SK-N-SH (cell line): ENCODE measurements around the gene ASCC1. TPM values are rescaled to one million over a fixed set of nuclear protein-coding genes. Genes with fewer than 3 reads are reported as not detected.

ENCODE experiments used
- CTCF ChIA-PET: fragments of 300-600, 350-600 bp; formaldehyde crosslinking; extraction: SDS; loops from one replicate; lab custom pipeline; 2021; lab: Yijun Ruan, JAX
- POLR2A ChIA-PET: fragments of 350-600 bp; sonication (Branson Sonifier 250); formaldehyde crosslinking; extraction: SDS; loops from one replicate; lab custom pipeline; 2020; ENCODE audit warnings: antibody characterized with exemption, inconsistent platforms; lab: Yijun Ruan, JAX
- DNase-seq: peaks from one replicate; pipeline ENCODE4 v3.0.0; 2012
- H2AFZ ChIP-seq: fragments of 200-600 bp; sonication (generic); 2 replicates; pipeline ENCODE4 v1.8.1; 2016; ENCODE audit warnings: antibody characterized with exemption, mild to moderate bottlenecking, low read depth
- H3F3A ChIP-seq: fragments of 200-600 bp; sonication (generic); replicated peaks from 2 replicates; pipeline ENCODE3; 2016; ENCODE audit warnings: antibody characterized with exemption, mild to moderate bottlenecking; ENCODE audit not compliant: insufficient read depth
- H3K27ac ChIP-seq, 2 experiments: fragments of 200-500 bp in 1 of 2; fragments of 200-600 bp in 1 of 2; sonication (Bioruptor generic) in 1 of 2; sonication (generic), shearing (Covaris generic) in 1 of 2; 2 replicates each; pipeline versions ENCODE4 v1.5.1 to v1.6.1; 2014 to 2016; ENCODE audit warnings: low read depth in 2 of 2, inconsistent platforms in 1 of 2, low read length in 1 of 2, mild to moderate bottlenecking in 1 of 2, mixed read lengths in 1 of 2
- H3K27me3 ChIP-seq: fragments of 200-600 bp; sonication (generic), shearing (Covaris generic); 2 replicates; pipeline ENCODE4 v1.6.1; 2016; ENCODE audit warnings: mixed run types; ENCODE audit not compliant: insufficient read depth
- H3K36me3 ChIP-seq, 2 experiments: fragments of 200-500 bp in 1 of 2; fragments of 200-600 bp in 1 of 2; sonication (Bioruptor generic) in 1 of 2; sonication (generic) in 1 of 2; replicated peaks in 1 of 2; 2 replicates each; pipeline versions ENCODE3 to v1.5.1; 2014 to 2016; ENCODE audit warnings: low read length in 1 of 2, mild to moderate bottlenecking in 1 of 2; ENCODE audit not compliant: insufficient read depth in 2 of 2, control insufficient read depth in 1 of 2
- H3K4me1 ChIP-seq, 2 experiments: fragments of 200-500 bp in 1 of 2; fragments of 200-600 bp in 1 of 2; sonication (Bioruptor generic) in 1 of 2; sonication (generic), shearing (Covaris generic) in 1 of 2; 2 replicates each; pipeline versions ENCODE4 v1.5.1 to v1.6.1; 2014 to 2016; ENCODE audit warnings: low read depth in 1 of 2, low read length in 1 of 2, mixed run types in 1 of 2; ENCODE audit not compliant: insufficient read depth in 2 of 2, control insufficient read depth in 1 of 2
- H3K4me2 ChIP-seq: fragments of 200-600 bp; sonication (generic), shearing (Covaris generic); 2 replicates; pipeline ENCODE4 v1.6.1; 2017; ENCODE audit warnings: mixed run types
- H3K4me3 ChIP-seq, 2 experiments: fragments of 200-500 bp in 1 of 2; fragments of 200-600 bp in 1 of 2; sonication (Bioruptor generic) in 1 of 2; sonication (generic), shearing (Covaris generic) in 1 of 2; 2 replicates each; pipeline versions ENCODE4 v1.5.1 to v1.8.1; 2014 to 2016; ENCODE audit warnings: low read depth in 2 of 2, inconsistent platforms in 1 of 2, low read length in 1 of 2, mild to moderate bottlenecking in 1 of 2, mixed read lengths in 1 of 2, moderate library complexity in 1 of 2
- H3K79me2 ChIP-seq: fragments of 200-600 bp; sonication (generic); 2 replicates; pipeline ENCODE4 v1.8.1; 2017; ENCODE audit warnings: mild to moderate bottlenecking; ENCODE audit not compliant: insufficient read depth
- H3K9ac ChIP-seq: fragments of 200-600 bp; sonication (generic); 2 replicates; pipeline ENCODE4 v1.6.1; 2017; ENCODE audit warnings: mixed run types
- H3K9me2 ChIP-seq: fragments of 200-600 bp; sonication (generic); 2 replicates; pipeline ENCODE4 v1.6.1; 2017; ENCODE audit warnings: mixed run types
- H3K9me3 ChIP-seq: fragments of 200-600 bp; sonication (generic); 2 replicates; pipeline ENCODE4 v1.6.1; 2017; ENCODE audit warnings: mixed run types, mild to moderate bottlenecking, moderate library complexity
- H4K20me1 ChIP-seq: fragments of 200-600 bp; sonication (generic); 2 replicates; pipeline ENCODE4 v1.6.1; 2017; ENCODE audit warnings: mild to moderate bottlenecking, mixed run types; ENCODE audit not compliant: insufficient read depth
- EP300 ChIP-seq, 2 experiments: IDR thresholded peaks; 2 replicates each; pipeline versions ENCODE4 v1.4.0 to v1.6.1; 2012; ENCODE audit warnings: borderline replicate concordance in 1 of 2, low read depth in 1 of 2, low read length in 1 of 2
- GATA2 ChIP-seq: sonication (generic); formaldehyde crosslinking; IDR thresholded peaks from 2 replicates; pipeline ENCODE4 v1.5.0; 2020; ENCODE audit warnings: mild to moderate bottlenecking, missing genetic modification reagents
- JUND ChIP-seq: IDR thresholded peaks from 2 replicates; pipeline ENCODE4 v1.4.0; 2012
- MEF2A ChIP-seq: IDR thresholded peaks from 2 replicates; pipeline ENCODE4 v1.4.0; 2012; ENCODE audit warnings: low read depth, borderline replicate concordance
- POLR2AphosphoS5 ChIP-seq: IDR thresholded peaks from 2 replicates; pipeline ENCODE4 v1.6.1; 2012; ENCODE audit warnings: low read depth, low read length
- RXRA ChIP-seq: IDR thresholded peaks from 2 replicates; pipeline ENCODE4 v1.4.0; 2012; ENCODE audit warnings: low read depth, mild to moderate bottlenecking, borderline replicate concordance
- TCF12 ChIP-seq: IDR thresholded peaks from 2 replicates; pipeline ENCODE4 v1.4.0; 2012
- TEAD4 ChIP-seq: IDR thresholded peaks from 2 replicates; pipeline ENCODE4 v1.4.0; 2012; ENCODE audit warnings: mild to moderate bottlenecking, borderline replicate concordance; ENCODE audit not compliant: insufficient read depth
- WGBS: methylation state at CpG from one replicate; pipeline ENCODE4 v1.1.6; 2017; ENCODE audit warnings: low lambda C conversion rate; 5-methylcytosine and 5-hydroxymethylcytosine counted together
- polyA plus RNA-seq, 3 experiments: library from polyadenylated mRNA; depleted of rRNA; stranded (reverse); fragments of >200 nt; gene quantifications; 2 replicates each; pipeline ENCODE4 v1.2.3, GENCODE V29; 2012
- TF ChIP-seq, protein P1 (sequence below): fragments of 200-600 bp; sonication (generic); IDR thresholded peaks from 2 replicates; pipeline ENCODE4 v1.6.1; 2017; ENCODE audit warnings: antibody characterized with exemption, mild to moderate bottlenecking, moderate library complexity
- TF ChIP-seq, protein P2 (sequence below): fragments of 150-350 bp; IDR thresholded peaks from 2 replicates; pipeline ENCODE4 v1.6.1; 2016; ENCODE audit warnings: mild to moderate bottlenecking, low read depth, low read length
- TF ChIP-seq, protein P3 (sequence below): IDR thresholded peaks from 2 replicates; pipeline ENCODE4 v1.4.0; 2012; ENCODE audit warnings: low read depth, borderline replicate concordance
- TF ChIP-seq, protein P4 (sequence below): IDR thresholded peaks from 2 replicates; pipeline ENCODE4 v1.4.0; 2012; ENCODE audit warnings: low read depth, borderline replicate concordance

The ASCC1 gene
- polyA plus RNA-seq, 1 of the 3 experiments (the other 2 are of a cell fraction) = 15.0 TPM

DNA sequence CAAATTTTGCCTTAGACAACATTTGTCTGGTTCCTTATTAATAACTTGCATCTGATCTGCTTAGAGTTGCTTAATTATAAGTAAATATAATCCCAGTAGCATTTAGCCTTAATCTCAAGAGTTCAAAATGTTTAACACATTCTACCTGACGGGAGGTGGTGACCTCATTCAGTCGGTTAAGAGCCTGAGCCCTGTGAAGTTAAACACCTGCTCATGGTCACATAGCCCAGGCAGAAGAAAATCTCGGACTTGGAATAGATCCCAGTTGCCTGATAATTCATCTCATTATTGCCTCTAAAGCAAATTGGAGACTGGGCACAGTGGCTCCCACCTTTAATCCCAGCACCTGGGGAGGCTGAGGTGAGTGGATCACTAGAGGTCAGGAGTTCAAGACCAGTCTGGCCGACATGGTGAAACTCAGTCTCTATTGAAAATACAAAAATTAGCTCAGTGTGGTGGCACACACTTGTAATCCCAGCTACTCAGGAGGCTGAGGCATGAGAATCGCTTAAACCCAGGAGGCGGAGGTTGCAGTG, 18.6 kb upstream of the ASCC1 start:
- H3K9me2 ChIP-seq = no peaks in the 10 kb centered on the region
- ChIA-PET POLR2A (no interaction called here), CTCF (no interaction called here)

DNA sequence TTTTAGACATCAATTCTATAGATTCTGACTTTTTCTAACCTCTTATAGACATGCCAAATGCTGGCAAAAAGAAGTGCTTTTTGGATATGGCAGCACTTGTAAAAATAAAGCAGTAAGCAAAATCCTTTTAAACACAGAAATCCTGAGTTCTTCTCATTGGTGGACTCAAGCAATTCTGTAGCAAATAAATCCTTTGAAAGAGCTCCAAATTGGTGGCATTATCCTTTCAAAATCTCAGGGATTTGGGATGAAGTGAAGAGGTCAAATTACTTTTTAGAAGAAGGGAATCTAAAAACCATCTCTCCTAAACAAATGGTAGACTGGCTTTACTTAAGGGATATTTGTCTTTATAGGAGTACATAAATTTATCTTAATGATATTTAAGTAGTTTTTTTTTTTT, 17.5 kb upstream of the ASCC1 start:
- no peak for DNase-seq
- Histone ChIP-seq H3F3A (peaks cover 6% of the 10 kb centered on the region), H3K4me1 (peaks cover 0 to 7% of the 10 kb centered on the region in 2 experiments; a peak in 2 of 4 replicates), H2AFZ (no peak overlapping the region), H3K27me3 (no peaks in the 10 kb centered on the region), H3K79me2 (no peaks in the 10 kb centered on the region), H3K4me2 (no peak overlapping the region), H4K20me1 (no peaks in the 10 kb centered on the region), H3K9me3 (no peaks in the 10 kb centered on the region), H3K9ac (no peak overlapping the region), H3K36me3 (peaks cover 18 to 21% of the 10 kb centered on the region in 2 experiments), H3K27ac (peak overlapping the region in 1 of 2 experiments; percentile 70; a peak in 1 of 4 replicates), H3K4me3 (no peak overlapping the region), H3K9me2 (no peaks in the 10 kb centered on the region)
- TF ChIP-seq, protein P1, sequence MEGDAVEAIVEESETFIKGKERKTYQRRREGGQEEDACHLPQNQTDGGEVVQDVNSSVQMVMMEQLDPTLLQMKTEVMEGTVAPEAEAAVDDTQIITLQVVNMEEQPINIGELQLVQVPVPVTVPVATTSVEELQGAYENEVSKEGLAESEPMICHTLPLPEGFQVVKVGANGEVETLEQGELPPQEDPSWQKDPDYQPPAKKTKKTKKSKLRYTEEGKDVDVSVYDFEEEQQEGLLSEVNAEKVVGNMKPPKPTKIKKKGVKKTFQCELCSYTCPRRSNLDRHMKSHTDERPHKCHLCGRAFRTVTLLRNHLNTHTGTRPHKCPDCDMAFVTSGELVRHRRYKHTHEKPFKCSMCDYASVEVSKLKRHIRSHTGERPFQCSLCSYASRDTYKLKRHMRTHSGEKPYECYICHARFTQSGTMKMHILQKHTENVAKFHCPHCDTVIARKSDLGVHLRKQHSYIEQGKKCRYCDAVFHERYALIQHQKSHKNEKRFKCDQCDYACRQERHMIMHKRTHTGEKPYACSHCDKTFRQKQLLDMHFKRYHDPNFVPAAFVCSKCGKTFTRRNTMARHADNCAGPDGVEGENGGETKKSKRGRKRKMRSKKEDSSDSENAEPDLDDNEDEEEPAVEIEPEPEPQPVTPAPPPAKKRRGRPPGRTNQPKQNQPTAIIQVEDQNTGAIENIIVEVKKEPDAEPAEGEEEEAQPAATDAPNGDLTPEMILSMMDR = no peak
- TF ChIP-seq MEF2A (no peak), RXRA (no peak), TEAD4 (no peak), EP300 (IDR thresholded peaks at IDR 0.05; ENCODE audit: borderline replicate concordance in 1 of 2, low read depth in 1 of 2, low read length in 1 of 2) (no peak), TCF12 (no peak), JUND (no peak), GATA2 (CRISPR knock-in tag) (no peak)
- TF ChIP-seq, protein P2, sequence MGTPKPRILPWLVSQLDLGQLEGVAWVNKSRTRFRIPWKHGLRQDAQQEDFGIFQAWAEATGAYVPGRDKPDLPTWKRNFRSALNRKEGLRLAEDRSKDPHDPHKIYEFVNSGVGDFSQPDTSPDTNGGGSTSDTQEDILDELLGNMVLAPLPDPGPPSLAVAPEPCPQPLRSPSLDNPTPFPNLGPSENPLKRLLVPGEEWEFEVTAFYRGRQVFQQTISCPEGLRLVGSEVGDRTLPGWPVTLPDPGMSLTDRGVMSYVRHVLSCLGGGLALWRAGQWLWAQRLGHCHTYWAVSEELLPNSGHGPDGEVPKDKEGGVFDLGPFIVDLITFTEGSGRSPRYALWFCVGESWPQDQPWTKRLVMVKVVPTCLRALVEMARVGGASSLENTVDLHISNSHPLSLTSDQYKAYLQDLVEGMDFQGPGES = no peak
- TF ChIP-seq, protein P3, sequence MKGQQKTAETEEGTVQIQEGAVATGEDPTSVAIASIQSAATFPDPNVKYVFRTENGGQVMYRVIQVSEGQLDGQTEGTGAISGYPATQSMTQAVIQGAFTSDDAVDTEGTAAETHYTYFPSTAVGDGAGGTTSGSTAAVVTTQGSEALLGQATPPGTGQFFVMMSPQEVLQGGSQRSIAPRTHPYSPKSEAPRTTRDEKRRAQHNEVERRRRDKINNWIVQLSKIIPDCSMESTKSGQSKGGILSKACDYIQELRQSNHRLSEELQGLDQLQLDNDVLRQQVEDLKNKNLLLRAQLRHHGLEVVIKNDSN = no peak
- TF ChIP-seq, protein P4, sequence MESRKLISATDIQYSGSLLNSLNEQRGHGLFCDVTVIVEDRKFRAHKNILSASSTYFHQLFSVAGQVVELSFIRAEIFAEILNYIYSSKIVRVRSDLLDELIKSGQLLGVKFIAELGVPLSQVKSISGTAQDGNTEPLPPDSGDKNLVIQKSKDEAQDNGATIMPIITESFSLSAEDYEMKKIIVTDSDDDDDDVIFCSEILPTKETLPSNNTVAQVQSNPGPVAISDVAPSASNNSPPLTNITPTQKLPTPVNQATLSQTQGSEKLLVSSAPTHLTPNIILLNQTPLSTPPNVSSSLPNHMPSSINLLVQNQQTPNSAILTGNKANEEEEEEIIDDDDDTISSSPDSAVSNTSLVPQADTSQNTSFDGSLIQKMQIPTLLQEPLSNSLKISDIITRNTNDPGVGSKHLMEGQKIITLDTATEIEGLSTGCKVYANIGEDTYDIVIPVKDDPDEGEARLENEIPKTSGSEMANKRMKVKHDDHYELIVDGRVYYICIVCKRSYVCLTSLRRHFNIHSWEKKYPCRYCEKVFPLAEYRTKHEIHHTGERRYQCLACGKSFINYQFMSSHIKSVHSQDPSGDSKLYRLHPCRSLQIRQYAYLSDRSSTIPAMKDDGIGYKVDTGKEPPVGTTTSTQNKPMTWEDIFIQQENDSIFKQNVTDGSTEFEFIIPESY = no peak
- ChIA-PET CTCF (interaction anchor here (0.5 to 1.0 kb wide), 2 partner anchors 185 to 1981 kb away, joined by 3 to 4 read pairs; no protein-coding TSS in a partner anchor), POLR2A (interaction anchor here (0.7 to 1.0 kb wide), 3 partner anchors 14 to 78 kb away, joined by 3 to 4 read pairs (median 3); partner anchors contain the start of gene DDIT4)

More for the DNA sequence above, 18.6 kb upstream of the ASCC1 start:
- Histone ChIP-seq H3K9ac (no peak overlapping the region), H3K9me3 (no peaks in the 10 kb centered on the region), H3K27ac (no peak overlapping the region)
- WGBS = 95% methylated on average over 6 of the region's 6 CpGs
- TF ChIP-seq POLR2AphosphoS5 = no peak
- TF ChIP-seq, all 33 proteins: peak for 0
- Histone ChIP-seq H3K4me3 (no peak overlapping the region), H3F3A (peaks cover 6% of the 10 kb centered on the region), H2AFZ (no peak overlapping the region), H4K20me1 (no peaks in the 10 kb centered on the region), H3K4me2 (no peak overlapping the region), H3K27me3 (no peaks in the 10 kb centered on the region), H3K4me1 (peaks cover 0 to 3% of the 10 kb centered on the region in 2 experiments; a peak in 1 of 4 replicates), H3K79me2 (no peaks in the 10 kb centered on the region), H3K36me3 (peaks cover 18 to 21% of the 10 kb centered on the region in 2 experiments)
- no peak for DNase-seq
